ENCODE measurements around the gene CCDC175.

DNA sequence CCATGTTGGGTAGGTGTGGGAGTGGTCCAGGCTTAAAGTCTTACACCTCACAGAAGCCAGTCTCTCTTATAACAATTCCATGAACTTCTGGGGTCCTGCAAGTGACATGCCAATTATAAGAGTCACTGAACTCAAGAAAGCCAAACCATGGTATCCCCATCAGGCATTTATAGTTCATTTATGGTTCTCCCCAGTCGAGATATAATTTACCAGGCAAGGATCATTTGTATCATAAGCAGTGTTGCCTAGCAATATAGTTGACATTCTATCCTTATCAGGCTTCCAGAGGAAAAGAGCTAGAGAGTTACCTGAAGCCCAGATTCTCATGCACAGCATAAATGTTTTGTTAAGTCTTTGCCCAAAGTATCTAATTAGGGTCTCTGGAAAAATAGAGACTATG lies 84.2 kb downstream of the CCDC175 start:
- no peak for TF ChIP-seq POLR2A (IDR thresholded peaks at IDR 0.05; ENCODE audit: extremely low read depth, insufficient read length)
- TF ChIP-seq, protein P1, sequence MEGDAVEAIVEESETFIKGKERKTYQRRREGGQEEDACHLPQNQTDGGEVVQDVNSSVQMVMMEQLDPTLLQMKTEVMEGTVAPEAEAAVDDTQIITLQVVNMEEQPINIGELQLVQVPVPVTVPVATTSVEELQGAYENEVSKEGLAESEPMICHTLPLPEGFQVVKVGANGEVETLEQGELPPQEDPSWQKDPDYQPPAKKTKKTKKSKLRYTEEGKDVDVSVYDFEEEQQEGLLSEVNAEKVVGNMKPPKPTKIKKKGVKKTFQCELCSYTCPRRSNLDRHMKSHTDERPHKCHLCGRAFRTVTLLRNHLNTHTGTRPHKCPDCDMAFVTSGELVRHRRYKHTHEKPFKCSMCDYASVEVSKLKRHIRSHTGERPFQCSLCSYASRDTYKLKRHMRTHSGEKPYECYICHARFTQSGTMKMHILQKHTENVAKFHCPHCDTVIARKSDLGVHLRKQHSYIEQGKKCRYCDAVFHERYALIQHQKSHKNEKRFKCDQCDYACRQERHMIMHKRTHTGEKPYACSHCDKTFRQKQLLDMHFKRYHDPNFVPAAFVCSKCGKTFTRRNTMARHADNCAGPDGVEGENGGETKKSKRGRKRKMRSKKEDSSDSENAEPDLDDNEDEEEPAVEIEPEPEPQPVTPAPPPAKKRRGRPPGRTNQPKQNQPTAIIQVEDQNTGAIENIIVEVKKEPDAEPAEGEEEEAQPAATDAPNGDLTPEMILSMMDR (IDR thresholded peaks at IDR 0.05; ENCODE audit: low read depth, low read length), result no peak
- TF ChIP-seq, protein P2, sequence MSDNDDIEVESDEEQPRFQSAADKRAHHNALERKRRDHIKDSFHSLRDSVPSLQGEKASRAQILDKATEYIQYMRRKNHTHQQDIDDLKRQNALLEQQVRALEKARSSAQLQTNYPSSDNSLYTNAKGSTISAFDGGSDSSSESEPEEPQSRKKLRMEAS (IDR thresholded peaks at IDR 0.05; ENCODE audit: low read depth, low read length), result no peak
